Keratinocyte (primary cell): ENCODE results near the gene PRPF18. TPM values are rescaled to one million over a fixed set of nuclear protein-coding genes. Genes with fewer than 3 reads are reported as not detected.

Experiments
- DNase-seq: peaks from one replicate; pipeline ENCODE4 v3.0.0-alpha.2; 2011; ENCODE audit warnings: low read depth, missing footprints, low spot score
- FAIRE-seq: peaks from 2 replicates; lab custom pipeline; 2011; peaks lifted over from hg19 to GRCh38; lab: Jason Lieb, UNC
- H2AFZ ChIP-seq: 2 replicates; pipeline ENCODE4 v1.6.0; 2012; ENCODE audit warnings: low read length, control low read depth, inconsistent platforms; ENCODE audit not compliant: control insufficient read depth
- H3K27ac ChIP-seq: 2 replicates; pipeline ENCODE4 v1.5.1; 2011; ENCODE audit warnings: low read length; ENCODE audit not compliant: control insufficient read depth, insufficient read depth
- H3K27me3 ChIP-seq: 3 replicates; pipeline ENCODE4 v1.6.0; 2011; ENCODE audit warnings: low read length; ENCODE audit not compliant: control insufficient read depth, insufficient read depth; ENCODE audit errors: extremely low read depth
- H3K36me3 ChIP-seq, 2 experiments: 2 replicates in 1 of 2; 3 replicates in 1 of 2; pipeline ENCODE4 v1.5.1; 2011; ENCODE audit warnings: low read length in 2 of 2, mild to moderate bottlenecking in 1 of 2; ENCODE audit not compliant: control insufficient read depth in 2 of 2, insufficient read depth in 2 of 2; ENCODE audit errors: extremely low read depth in 1 of 2
- H3K4me1 ChIP-seq: 3 replicates; pipeline ENCODE4 v1.5.1; 2011; ENCODE audit warnings: low read length; ENCODE audit not compliant: control insufficient read depth, insufficient read depth; ENCODE audit errors: extremely low read depth
- H3K4me2 ChIP-seq: 3 replicates; pipeline ENCODE4 v1.6.0; 2011; ENCODE audit warnings: low read depth, low read length; ENCODE audit not compliant: control insufficient read depth, insufficient read depth; ENCODE audit errors: extremely low read depth
- H3K4me3 ChIP-seq, 3 experiments: fragments of 200-600 bp in 1 of 3; sonication (generic) in 1 of 3; 2 replicates in 2 of 3; 3 replicates in 1 of 3; pipeline ENCODE4 v1.5.1; 2011 to 2016; ENCODE audit warnings: low read length in 3 of 3, mild to moderate bottlenecking in 3 of 3, control low read depth in 2 of 3, inconsistent platforms in 1 of 3, low read depth in 1 of 3, mixed read lengths in 1 of 3, mixed run types in 1 of 3, moderate library complexity in 1 of 3; ENCODE audit not compliant: control insufficient read depth in 2 of 3, insufficient read depth in 2 of 3; ENCODE audit errors: extremely low read depth in 1 of 3
- H3K79me2 ChIP-seq: 2 replicates; pipeline ENCODE4 v1.6.0; 2012; ENCODE audit warnings: low read length; ENCODE audit not compliant: control insufficient read depth, insufficient read depth
- H3K9ac ChIP-seq: 3 replicates; pipeline ENCODE4 v1.6.0; 2011; ENCODE audit warnings: low read length; ENCODE audit not compliant: control insufficient read depth, insufficient read depth; ENCODE audit errors: extremely low read depth
- H3K9me1 ChIP-seq: 3 replicates; pipeline ENCODE4 v1.6.0; 2011; ENCODE audit warnings: low read length; ENCODE audit not compliant: control insufficient read depth, insufficient read depth; ENCODE audit errors: extremely low read depth
- H3K9me3 ChIP-seq: 2 replicates; pipeline ENCODE4 v1.5.1; 2012; ENCODE audit warnings: low read depth, low read length; ENCODE audit not compliant: control insufficient read depth
- H4K20me1 ChIP-seq: 3 replicates; pipeline ENCODE4 v1.6.0; 2011; ENCODE audit warnings: low read length; ENCODE audit not compliant: control insufficient read depth, insufficient read depth; ENCODE audit errors: extremely low read depth
- EZH2 ChIP-seq: IDR thresholded peaks from one replicate; pipeline ENCODE4 v1.6.1; 2012; ENCODE audit warnings: inconsistent platforms, mild to moderate bottlenecking, low read length, moderate library complexity
- dilution Hi-C: fragments of 300-500 bp; cut with MboI; formaldehyde crosslinking; loops from one replicate; pipeline ENCODE4 v1.7.0; 2020; ENCODE audit warnings: low sequenced_read_pairs; ENCODE audit not compliant: extremely low pct_ligation_motif_present
- polyA plus RNA-seq, 5 experiments: library from polyadenylated mRNA; depleted of rRNA in 3 of 5; stranded (reverse) in 3 of 5; stranded (forward) in 1 of 5; unstranded in 1 of 5; fragments of >200 nt; gene quantifications; 1 replicate in 1 of 5; 2 replicates in 3 of 5; 3 replicates in 1 of 5; pipeline versions ENCODE4 v1.2.1 to v1.2.3, GENCODE V29; 2011 to 2012; ENCODE audit warnings: missing spikeins in 2 of 5, low read depth in 1 of 5, low replicate concordance in 1 of 5
- TF ChIP-seq, protein P1 (sequence below), 3 experiments: IDR thresholded peaks in 1 of 3; conservative IDR thresholded peaks in 1 of 3; optimal IDR thresholded peaks in 1 of 3; 2 replicates in 2 of 3; 3 replicates in 1 of 3; pipeline versions ENCODE3 to v1.5.1; 2011; ENCODE audit warnings: low read length in 3 of 3, mild to moderate bottlenecking in 3 of 3, moderate library complexity in 2 of 3, control low read depth in 1 of 3, inconsistent platforms in 1 of 3; ENCODE audit not compliant: insufficient read depth in 2 of 3; ENCODE audit errors: extremely low read depth in 1 of 3

Gene PRPF18
- polyA plus RNA-seq, 1 donor (not counting 4 experiments of a cell fraction or from before 2014, with no cell fraction given), result 28.0 TPM

DNA sequence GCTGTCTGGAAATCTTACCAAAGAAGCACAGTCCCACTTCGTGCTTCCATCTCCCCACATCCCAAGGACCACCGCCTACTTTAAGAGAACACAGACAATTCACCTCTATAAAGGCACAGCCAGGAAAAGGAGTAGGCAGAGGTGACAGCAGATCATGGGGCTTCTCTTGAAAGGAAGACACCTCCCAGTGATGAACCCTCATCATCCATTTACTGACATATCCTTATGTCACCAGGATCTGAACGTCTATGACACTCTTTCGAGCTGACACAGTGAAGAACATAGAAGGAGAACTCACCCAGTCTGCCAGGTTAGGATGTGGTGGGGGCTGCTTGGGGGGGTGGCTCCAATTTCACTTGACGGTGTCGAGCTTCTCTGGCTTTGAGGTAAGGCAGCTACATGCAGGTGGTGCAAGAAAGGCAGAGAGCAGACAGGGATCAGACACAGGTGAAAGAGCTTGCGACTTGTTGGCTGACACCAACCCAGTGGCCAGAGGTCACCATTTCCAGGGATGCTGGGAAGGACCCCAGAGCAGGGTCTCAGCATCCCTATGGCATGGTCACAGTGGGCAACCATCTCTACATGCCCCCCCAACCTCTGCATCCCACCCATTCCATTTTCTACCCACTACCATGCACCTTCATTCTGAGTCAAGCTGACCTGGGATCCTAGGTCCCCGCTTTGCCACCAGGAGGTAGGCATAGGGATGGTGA is 67.5 kb downstream of the PRPF18 start:
- Histone ChIP-seq H3K9me1 (no peaks in the 10 kb centered on the region), H3K27me3 (no peaks in the 10 kb centered on the region), H3K27ac (no peak overlapping the region), H3K4me3 (no peak overlapping the region), H4K20me1 (no peaks in the 10 kb centered on the region), H3K4me1 (peaks cover 10% of the 10 kb centered on the region), H3K79me2 (no peaks in the 10 kb centered on the region), H3K36me3 (peaks cover 14 to 53% of the 10 kb centered on the region in 2 experiments), H3K9me3 (no peaks in the 10 kb centered on the region), H3K9ac (no peak overlapping the region), H2AFZ (no peak overlapping the region), H3K4me2 (no peak overlapping the region)
- no peak for FAIRE-seq
- TF ChIP-seq EZH2, result no peak
- TF ChIP-seq, protein P1, sequence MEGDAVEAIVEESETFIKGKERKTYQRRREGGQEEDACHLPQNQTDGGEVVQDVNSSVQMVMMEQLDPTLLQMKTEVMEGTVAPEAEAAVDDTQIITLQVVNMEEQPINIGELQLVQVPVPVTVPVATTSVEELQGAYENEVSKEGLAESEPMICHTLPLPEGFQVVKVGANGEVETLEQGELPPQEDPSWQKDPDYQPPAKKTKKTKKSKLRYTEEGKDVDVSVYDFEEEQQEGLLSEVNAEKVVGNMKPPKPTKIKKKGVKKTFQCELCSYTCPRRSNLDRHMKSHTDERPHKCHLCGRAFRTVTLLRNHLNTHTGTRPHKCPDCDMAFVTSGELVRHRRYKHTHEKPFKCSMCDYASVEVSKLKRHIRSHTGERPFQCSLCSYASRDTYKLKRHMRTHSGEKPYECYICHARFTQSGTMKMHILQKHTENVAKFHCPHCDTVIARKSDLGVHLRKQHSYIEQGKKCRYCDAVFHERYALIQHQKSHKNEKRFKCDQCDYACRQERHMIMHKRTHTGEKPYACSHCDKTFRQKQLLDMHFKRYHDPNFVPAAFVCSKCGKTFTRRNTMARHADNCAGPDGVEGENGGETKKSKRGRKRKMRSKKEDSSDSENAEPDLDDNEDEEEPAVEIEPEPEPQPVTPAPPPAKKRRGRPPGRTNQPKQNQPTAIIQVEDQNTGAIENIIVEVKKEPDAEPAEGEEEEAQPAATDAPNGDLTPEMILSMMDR (optimal IDR thresholded peaks at IDR 0.05 in 1 of 3, IDR thresholded peaks at IDR 0.05 in 1 of 3, conservative IDR thresholded peaks at IDR 0.05 in 1 of 3; ENCODE audit: extremely low read depth in 1 of 3, insufficient read depth in 2 of 3, low read length in 3 of 3), result no peak
- dilution Hi-C loops, result no loop called here
- DNase-seq, result no peak

DNA sequence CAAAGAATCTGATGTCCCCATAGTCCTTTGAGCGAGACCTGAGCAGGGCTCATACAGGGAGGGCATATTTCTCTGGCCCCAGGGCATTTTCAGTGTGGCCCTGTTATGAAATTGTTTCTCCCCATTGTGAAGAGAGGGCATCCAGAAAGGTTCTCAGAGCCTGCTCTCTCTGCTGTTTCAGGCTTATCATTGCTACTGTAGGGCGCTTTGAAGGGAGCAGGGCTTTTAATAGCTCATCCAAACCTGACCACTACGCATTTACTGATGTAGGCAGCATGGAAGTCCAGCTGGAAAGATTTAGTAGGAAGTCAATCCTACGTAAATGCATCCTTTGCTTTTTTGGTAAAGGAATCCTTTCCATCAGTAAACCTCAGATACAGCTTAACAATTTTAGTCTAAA is 68.1 kb downstream of the PRPF18 start:
- FAIRE-seq, result no peak
- no peaks in the 10 kb centered on the region for H3K27me3 ChIP-seq
- no peak overlapping the region for H3K9ac ChIP-seq
- no peaks in the 10 kb centered on the region for H3K79me2 ChIP-seq
- H4K20me1 ChIP-seq, result no peaks in the 10 kb centered on the region
- DNase-seq, result no peak
- no peaks in the 10 kb centered on the region for H3K9me1 ChIP-seq
- H3K27ac ChIP-seq, result no peak overlapping the region
- no peak overlapping the region for H3K4me3 ChIP-seq
- H3K4me2 ChIP-seq, result no peak overlapping the region
- H3K36me3 ChIP-seq, result peaks cover 14 to 52% of the 10 kb centered on the region in 2 experiments
- dilution Hi-C loops, result no loop called here
- TF ChIP-seq, protein P1 (optimal IDR thresholded peaks at IDR 0.05 in 1 of 3, IDR thresholded peaks at IDR 0.05 in 1 of 3, conservative IDR thresholded peaks at IDR 0.05 in 1 of 3; ENCODE audit: extremely low read depth in 1 of 3, insufficient read depth in 2 of 3, low read length in 3 of 3), result no peak
- no peak for TF ChIP-seq EZH2
- no peak overlapping the region for H2AFZ ChIP-seq
- no peaks in the 10 kb centered on the region for H3K9me3 ChIP-seq
- peaks cover 13% of the 10 kb centered on the region for H3K4me1 ChIP-seq
